GM19328 (cell line): Measurements from ENCODE around the gene ENDOV.

Source experiments
- ATAC-seq: cut with Tn5 transposase; IDR thresholded peaks from one replicate; pipeline ENCODE4 v1.9.1; 2021; ENCODE audit warnings: mild to moderate bottlenecking, moderate library complexity; ENCODE audit not compliant: unreplicated experiment

ENDOV gene

GRCh38 chr17:80480248-80480647 lies 65.3 kb downstream of the ENDOV start:
- no peak for ATAC-seq

- no peak for ATAC-seq
These were observed 66.5 kb downstream of the ENDOV start for GRCh38 chr17:80481284-80482057.

DNA sequence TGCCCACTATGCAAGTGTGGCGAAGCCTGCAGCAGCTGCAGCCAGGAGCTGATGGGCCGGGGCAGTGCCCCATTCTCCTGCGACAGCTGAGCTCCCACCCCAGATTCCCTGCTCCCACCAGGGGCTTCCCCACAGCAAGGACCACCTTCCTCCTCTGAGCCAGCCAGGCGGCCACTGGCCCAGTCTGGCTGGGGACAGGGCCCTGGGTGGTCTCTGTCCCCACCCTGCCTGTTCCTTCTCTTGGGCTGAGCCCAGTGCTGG lies 67.0 kb downstream of the ENDOV start:
- no peak for ATAC-seq

DNA sequence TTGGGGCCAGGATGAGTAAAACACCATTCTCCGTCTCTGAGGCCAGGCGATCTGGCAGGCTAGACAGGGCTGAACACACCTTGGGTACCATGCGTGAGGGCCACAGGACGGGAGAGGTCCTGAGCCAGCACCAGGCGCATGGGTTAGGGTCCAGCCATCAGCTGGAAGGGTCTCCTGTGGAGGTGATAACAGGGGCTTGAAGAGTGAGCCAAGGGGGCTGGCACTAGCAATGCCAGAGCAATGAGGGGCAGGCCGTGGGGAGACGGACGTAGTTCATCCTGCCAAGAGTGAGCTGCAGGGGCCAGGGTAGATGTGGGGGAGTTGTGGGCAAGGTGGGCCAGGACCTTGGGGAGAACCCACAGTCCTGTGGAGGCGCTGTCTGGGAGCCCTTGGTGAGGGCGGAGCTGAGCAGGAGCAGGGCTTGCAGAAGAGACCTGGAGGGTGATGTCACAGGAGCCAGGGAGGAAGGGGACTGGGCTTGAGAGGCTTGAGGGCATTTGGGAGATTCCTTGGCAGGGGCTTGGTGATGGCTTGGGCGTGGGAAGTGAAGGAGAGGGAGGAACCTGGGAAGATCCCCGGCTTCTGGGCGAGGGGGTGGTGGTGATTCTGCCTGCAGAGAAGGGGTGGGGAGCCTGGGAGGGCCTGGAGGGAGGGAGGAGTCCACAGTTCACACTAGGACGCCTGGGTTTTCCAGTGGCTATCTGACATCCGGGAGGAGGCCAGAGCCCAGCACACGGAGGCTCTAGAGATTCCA lies 67.8 kb downstream of the ENDOV start:
- no peak for ATAC-seq

DNA sequence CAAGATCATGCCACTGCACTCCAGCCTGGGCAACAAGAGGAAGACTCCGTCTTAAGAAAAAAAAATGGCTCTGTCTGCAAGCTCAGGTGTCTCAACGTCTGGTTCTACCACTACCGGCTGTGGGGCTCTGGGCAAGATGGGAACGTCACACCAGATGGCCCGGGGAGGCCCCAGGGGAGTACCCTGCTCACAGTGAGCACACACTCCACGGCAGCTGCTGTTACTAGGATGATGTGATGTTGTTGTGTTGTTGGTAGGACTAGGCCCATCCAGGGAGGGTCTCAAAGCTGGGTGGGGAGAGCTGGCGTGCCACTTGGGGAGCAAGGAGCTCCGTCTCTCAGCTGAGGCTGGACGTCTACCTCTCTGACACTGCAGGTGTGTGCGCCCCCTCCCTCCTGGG lies 70.9 kb downstream of the ENDOV start:
- ATAC-seq: no peak

- ATAC-seq: no peak
These were observed 71.7 kb downstream of the ENDOV start for GRCh38 chr17:80486692-80487091.

DNA sequence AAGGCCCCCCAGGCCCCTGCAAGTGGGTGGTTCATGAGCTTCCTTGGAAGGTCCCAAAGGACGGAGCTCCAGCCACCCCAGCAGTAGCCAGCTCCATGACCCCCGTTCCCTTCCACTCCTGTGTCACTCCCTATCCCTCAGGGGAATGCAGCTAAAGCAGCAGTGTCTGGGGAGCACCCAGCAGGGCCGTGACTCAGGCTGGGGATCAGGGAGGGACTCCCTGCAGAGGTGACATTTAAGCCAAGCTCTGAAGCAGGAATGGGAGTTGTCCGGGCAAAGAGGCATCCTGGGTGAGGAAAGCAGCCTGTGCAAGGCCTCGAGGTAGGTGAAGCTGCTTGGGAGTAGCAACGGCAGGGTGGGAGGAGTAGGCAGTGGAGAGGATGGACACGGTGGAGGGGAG lies 72.5 kb downstream of the ENDOV start:
- ATAC-seq: no peak
